KG1 (cell line): Measurements from ENCODE around the gene ZFAND2B.
"Not testable (repeated sequence)": the region's sequence is repeated elsewhere in the genome, so short reads cannot be mapped to it uniquely, and the experiment has no call there.

Experiments
- DNase-seq: peaks from one replicate; lab custom pipeline; 2025; lab: John Stamatoyannopoulos, UW

Gene ZFAND2B

DNA sequence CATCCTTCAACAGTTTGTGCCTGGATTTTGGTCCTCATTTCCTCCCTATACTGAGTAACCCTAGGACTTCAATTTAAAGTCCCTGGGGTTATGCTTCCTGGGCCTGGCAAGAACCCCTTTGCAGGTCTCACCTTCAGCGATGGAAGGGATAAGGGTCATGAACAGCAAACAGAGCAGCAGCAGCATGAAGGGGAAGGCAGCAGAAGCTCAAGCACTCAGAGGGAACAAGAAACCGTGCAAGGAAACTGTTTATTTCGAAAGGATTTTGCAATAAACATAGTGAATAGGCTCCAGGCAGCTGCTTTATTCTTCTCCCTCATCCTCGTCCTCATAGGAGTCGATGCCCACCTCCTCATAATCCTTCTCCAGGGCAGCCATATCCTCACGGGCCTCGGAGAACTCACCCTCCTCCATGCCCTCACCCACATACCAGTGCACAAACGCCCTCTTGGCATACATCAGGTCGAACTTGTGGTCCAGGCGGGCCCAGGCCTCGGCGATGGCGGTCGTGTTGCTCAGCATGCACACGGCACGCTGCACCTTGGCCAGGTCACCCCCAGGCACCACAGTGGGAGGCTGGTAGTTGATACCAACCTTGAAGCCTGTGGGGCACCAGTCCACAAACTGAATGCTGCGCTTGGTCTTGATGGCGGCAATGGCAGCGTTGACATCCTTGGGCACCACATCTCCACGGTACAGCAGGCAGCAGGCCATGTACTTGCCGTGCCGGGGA is 43.6 kb downstream of the ZFAND2B start:
- no peak for DNase-seq

DNA sequence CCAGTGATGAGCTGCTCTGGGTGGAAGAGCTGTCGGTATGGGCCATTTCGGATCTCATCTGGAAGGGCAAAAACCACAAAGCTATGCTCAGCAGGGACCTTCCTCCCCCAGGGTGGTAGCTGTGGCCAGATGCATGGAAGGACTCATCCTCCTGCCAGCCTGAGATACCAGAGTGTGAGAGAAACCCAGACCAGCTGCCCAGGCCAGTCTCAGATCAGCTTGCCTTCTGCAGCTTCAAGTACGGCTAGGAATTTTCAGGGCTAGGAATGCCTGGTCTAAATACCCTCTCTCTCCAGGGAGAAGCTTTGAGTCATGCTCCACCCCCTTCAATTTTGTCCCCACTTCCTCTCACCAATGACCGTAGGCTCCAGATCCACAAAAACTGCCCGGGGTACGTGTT is 45.1 kb downstream of the ZFAND2B start:
- DNase-seq = no peak

DNA sequence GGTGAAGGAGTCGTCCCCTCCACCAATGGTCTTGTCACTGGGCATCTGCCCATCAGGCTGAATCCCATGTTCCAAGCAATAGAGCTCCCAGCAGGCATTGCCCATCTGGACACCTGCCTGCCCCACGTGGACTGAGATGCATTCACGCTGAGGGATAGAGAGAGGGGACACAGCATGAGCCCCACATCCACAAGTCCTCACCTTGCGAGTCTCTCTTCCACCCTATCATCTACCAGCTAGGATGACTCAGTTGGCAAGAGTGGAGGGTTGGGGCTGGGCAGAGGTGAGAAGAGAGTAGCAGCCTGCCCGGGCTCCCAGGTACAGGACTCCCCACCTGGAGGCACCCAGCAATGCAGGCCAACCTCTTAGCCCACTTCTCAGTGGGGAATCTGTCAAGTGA is 45.5 kb downstream of the ZFAND2B start:
- no peak for DNase-seq

DNA sequence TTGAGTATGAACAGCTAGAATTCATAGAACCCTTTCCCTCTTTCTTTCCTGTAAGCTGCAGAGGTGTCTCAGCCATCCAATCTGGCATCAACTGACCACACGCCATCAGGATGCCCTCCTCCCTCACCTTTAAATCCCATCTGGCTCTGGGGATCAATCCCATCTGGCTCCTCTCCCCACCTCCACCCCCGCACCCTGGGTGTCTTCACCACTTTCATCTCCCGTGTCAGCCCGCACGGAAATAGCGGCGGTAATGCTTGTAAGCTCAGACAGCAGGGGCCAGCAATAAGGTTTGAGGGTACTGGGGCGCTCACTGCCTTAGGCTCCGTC is 46.0 kb downstream of the ZFAND2B start:
- DNase-seq = no peak

DNA sequence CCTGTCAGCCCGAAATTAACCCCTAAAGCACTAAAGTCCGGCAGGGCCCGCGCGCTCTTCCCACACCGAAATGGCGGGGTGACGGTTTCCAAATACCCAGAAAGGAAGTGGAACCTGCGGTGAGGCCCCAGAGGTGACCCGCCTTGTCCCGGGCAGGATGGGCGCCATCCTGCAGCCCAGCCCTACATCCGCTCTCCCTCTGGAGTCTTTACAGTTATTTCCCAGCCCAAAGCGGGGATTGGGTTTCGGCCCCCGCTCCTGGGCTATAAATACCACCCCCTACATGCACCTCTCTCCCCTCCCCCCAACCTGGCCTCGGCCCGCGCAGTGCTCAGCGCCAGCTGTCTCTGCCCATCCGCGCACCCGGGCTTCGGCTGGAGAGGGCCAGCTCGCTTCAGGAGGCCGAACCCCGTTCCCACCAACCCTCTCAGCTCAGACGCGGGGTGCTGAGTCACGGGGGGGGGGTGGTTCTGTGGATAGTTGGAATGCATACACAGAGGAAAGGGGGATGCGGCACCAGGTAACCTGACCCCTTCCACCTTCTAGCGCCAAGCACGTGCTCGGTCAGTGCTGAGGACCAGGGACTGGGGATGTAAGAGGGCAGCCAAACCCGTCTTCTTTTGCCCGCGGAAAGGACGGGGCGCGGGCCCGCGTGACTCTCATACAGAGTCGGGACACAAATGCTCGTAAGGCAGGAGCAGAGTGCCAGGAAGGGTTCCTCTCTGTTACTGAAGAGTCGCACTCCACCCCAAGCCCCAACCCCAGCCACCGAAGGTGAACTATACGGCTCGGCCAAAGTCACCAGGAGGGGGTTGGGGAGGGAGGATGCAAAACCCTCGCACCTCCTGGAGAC is 46.5 kb downstream of the ZFAND2B start, which contains the start of gene TUBA4B:
TSS of gene TUBA4B (plus strand) at position 344 of the 853 bp plus-strand sequence. CDS start at position 509, 165 bp downstream.
- DNase-seq = no peak

DNA sequence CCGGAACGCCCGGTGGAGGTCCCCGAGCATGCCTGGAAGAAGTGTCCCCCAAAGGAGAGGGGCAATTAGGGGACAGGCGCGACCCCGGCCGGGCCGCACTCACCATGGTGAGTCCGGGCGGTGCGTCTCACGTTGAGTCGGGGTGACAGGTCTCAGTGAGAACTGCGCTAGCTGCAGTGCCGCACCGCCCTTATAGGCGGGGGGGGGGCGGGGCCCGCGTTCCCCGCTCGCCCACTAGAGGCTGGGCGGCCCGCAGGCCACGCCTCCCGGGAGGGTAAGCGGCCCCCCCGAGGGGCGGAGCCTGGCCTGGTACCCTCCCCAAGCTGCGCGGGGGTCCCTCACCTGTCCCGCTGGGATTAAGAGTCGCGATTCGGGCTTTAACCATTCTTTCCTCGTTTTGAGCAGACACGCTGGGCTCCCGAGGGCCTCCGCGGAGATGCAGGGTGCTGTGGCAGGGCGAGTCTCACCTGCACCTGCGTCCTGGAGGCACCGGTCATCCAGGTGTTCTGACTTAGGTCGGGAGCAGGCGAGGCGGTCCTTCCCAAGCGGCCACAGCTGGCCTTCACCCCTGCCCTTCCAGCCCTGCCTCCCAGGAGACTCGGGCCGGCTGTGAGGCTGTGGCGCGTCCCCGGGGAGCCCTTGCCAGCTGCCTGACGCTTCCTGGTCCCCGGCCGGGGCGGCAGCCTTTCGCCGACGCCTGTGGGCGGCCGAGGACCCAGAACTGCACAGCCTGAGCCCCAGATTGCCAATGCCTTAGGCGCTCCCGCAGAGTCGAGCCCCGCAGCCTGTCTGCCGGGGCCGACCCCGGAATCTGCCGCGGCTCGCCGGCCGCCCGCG is 47.4 kb downstream of the ZFAND2B start, which contains the start of gene TUBA4A:
TSS of gene TUBA4A (minus strand) at position 166 of the 837 bp plus-strand sequence. CDS start at position 106, 60 bp downstream.
- DNase-seq = peak; percentile 46

DNA sequence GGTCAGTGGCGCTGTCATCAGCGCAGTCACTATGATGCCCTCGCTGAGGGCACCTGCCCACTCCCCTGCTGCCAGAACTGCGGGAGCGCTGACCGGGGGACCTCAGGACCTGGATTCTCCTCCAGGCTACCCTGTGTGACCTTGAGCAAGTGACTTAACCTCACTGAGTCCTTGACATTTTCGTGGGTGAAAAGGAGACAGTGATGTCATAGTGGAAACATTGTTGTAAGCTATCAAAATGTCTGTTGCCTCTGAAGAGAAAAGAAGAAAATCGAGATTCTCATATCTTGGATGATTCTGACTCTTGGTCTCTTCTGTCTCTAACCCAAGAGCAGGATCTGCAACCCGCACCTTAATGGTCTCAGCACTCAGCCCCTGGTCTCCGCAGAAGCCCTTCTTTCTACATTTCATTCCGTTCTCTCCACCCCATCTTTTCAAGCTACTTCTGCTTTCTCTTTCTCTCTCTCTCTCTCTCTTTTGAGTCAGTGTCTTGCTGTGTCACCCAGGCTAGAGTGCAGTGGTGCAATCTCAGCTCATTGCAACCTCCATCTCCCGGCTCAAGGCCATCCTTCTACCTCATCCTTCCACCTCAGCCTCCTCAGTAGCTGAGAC is 48.1 kb downstream of the ZFAND2B start:
- peak; percentile 19 for DNase-seq

DNA sequence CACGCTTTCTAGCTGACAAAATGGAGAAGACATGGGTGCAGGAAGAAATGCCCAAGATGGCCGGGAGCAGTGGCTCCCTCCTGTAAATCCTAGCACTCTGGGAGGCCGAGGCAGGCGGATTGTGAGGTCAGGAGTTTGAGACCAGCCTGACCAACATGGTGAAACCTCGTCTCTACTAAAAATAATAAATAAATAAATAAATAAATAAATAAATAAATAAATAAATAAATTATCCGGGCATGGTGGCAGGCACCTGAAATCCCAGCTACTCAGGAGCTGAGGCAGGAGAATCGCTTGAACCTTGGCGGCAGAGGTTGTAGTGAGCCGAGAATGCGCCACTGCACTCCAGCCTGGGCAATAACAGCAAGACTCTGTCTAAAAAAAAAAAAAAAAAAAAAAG is 52.4 kb downstream of the ZFAND2B start:
- DNase-seq = not testable (repeated sequence)
